NCI-H510A treated with DMSO at 0.1 percent for 48 hours (cell line): ENCODE results near the gene PLEKHG4.
A peak's percentile ranks its signal among the peaks of the same experiment; 100 is the strongest.

Source experiments
- DNase-seq: peaks from one replicate; lab custom pipeline; 2025; lab: John Stamatoyannopoulos, UW

Gene PLEKHG4

GRCh38 chr16:67279296-67280089 lies at the start of gene PLEKHG4:
Gene PLEKHG4 (plus strand): TSS chr16:67279532. CDS start chr16:67280045, 513 bp downstream.
- peak; percentile 70 for DNase-seq

DNA sequence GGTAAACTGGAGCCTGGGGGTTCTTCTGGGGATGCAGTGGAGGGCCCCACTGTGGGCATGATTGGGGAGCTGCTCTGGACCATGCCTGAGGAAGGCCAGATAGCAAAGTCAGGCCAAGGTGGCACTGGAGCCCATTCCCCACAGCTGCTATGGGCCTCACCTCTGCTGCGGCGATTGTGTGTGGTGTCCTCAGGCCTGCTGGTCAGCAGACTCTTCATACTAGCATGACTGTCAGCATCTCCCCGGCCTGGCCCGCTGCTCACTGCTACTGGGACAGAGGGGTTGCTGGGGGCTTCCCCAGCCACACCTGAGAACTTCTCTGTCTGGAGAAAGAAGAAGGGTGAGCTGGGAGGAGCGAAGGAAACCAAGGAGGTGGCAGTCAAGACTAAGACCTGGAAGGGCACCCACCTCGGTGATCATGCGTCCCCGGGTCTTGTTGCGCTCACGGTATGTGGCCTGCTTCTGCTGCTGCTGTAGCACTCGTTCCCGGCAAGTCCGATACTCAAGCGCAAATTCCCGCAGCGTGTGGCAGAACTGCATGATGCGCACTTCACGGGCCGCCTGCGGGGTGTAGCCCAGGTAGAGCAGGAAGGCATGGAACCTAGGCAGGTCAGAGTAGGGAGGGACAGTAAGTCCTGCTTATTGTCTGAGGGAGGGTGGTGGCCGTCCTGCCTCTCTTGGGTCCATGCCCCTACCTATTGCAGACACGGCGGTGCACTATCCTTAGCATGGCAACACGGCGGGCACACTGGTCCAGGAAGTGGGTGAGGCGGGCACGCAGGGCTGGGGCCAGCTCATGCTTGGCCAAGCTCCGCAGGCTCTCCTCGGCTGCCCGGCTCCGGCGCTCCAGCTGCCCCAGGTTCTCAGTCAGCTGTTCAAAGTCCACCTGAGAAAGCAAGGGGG lies 49.2 kb upstream of the PLEKHG4 start:
- no peak for DNase-seq

DNA sequence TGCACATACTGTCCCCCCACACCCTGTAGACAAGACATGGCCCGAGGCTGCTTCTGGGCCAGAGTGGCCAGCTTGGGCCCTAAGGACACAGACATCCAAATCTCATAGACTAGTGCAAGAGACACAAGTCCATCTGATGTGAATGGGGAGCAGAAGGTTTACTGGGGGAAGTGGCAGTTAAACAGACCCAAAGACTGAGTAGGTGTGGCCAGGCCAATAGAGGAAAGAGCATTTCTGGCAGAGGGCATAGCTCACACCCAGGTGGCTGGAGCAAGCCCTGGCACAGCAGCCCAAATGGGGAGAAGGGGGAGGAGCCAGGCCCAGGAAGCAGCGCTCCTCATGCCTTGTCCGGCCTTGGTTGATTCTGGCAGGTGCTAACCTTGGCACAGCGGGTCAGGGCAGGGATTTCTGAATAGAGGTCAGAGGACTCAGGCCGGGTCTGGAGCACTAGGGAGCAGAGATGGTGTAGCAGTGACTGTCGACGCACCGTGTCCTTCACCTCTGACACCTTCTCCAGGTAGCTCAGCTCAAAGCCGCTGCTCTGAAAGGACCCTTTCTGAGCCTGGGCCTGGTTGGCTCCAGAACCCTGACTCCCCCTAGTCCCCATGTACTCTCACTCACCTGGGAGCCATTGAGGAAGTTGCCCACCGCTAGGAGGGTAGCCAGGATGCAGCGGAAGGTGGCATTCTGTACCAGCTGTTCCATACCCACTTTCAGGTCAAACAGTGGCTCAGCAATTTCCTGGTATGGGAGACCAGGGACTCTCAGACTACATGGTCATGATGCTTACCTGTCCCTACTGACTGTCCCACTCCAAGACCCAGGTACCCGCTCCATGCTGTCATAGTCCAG lies 48.3 kb upstream of the PLEKHG4 start:
- DNase-seq: no peak

DNA sequence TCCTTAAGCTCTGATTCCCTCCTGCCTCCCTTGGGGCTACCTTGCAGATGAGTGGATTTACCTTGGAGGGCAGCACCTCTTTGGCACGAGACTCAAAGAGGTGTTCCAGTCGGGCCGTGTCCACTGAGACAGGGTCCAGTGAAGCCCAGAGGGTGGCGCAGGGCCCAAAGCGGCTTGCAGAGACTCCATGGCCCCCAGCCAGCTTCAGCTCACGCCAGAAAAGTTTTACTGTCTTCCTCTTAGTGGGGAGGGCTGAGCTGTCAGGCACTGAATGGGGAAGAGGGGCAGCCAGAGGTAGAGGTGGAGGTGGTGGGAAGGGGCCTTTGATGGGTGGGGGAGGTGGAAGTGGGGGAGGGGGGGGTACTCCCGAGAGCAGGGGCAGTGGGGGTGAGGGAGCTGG lies 45.7 kb upstream of the PLEKHG4 start:
- no peak for DNase-seq

DNA sequence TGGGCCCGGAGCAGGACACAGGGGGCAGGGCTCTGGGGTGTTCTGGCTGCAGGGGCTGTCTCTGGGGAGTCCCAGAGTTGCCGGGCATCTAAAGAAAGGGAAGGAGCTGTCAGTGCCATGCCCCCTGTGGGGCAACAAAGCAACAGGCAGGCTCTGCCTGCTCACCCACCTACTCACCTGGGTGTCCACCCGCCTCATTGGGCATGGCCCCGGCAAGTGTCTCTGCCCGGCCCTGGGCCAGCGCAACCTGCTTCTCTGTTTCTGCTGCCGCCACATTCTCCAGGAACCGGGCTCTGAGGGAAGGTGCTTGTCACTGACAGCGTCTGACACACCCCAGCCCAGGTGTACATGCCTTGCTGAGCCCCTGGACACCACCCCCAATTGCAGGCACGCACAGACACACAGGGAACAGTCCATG lies 45.1 kb upstream of the PLEKHG4 start:
- no peak for DNase-seq

DNA sequence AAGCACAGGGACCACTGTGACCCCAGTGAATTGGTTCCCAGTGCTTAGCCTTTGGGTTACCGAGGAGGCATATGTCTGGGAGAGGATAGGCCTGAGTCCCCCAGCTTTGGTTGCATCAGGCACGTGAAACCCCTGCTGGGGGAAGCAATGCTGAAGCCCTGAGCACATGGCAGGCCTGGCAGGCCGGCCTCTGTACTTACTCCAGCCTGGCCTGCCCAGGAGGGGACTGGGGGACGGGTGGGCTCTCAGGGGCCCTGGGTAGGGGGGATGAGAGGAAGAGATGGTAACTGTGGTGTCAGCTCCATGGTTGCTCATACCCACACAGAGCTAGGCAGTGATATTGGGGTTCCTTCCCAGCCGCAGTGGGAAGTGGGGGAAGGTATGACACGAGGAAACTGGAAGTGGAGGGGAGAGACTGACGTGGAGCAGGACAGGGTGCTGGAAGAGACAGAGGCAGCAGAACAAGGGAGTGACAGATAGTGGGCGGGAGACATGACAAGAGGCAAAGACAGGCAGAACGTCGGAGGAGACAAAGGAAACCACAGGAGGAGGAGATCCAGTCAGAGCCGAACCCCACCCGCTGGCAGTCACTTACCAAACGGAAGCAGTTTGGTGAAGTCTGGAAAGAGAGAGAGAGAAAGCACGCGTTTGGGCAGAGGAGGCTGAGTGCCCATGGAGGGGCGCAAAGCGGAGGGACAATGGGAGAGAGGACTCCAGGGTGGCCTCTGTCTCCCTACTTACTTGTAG lies 43.3 kb upstream of the PLEKHG4 start:
- no peak for DNase-seq

- no peak for DNase-seq
Measured at GRCh38 chr16:67236563-67237395, 42.6 kb upstream of the PLEKHG4 start.

DNA sequence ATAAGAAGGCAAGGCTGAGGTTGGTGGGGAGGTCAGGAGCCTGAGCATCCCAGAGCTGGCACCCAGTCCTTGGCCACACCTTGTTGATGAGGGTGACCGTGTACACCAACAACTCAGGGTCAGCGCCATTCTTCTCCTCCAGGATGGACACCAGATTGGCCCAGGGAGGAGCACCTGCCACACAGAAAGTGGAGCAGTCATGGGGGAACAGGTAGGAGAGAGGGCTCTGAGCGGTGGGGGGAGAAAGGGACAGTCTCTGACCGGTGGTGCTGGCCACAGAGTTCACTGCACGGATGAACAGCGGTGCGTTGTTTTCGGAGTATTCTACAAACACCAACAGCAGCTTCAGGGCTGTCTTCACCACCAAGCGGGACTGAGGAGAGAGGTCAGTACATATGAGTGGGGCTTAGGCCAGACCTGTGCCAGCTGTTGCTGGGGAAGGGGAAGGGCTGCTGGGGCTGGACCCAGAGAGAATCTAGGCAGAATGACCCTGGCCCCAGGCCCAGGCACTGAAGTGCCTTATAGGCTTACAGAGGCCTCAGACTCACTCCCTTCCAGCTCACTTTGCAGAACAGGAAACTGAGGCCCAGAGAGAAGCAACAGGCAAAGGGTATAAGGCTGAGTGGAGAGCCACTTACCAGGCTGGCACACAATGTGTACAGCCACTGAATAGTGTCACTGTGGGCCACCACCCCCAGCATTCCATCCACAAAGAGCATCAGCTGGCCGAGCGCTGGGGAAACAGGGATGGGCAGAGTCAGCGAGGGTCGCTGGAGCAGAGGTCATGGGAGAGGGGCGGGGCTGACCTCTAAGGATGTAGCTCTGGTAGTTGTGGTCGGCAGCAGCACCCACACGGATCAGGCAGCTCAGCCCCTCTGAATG lies 41.7 kb upstream of the PLEKHG4 start:
- no peak for DNase-seq

GRCh38 chr16:67238278-67238575 lies 41.1 kb upstream of the PLEKHG4 start:
- DNase-seq: no peak

- DNase-seq: no peak
Measured at GRCh38 chr16:67238806-67239470, 40.4 kb upstream of the PLEKHG4 start.

GRCh38 chr16:67240506-67240905 lies 38.8 kb upstream of the PLEKHG4 start:
- DNase-seq: no peak

GRCh38 chr16:67241008-67241900 lies 38.1 kb upstream of the PLEKHG4 start:
- no peak for DNase-seq

GRCh38 chr16:67242138-67242730 lies 37.1 kb upstream of the PLEKHG4 start:
- DNase-seq: no peak

DNA sequence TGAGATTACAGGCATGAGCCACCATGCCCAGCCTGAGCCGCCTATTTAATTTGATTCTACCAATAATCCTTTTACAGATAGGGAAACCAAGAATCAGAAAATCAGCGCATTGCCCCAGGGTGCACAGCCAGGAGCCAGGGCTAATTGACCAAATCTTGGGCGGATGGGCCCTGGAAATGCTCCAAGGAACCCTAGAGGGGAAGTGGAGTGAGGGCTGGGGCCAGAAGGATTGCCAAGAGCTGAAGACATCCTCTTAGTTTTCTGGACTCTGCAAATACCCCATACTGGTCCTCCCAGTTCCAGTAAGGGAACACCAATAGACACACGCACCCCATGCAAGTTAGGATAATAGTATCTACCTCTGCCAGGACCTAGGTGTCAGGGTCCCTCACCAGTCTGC lies 35.9 kb upstream of the PLEKHG4 start:
- no peak for DNase-seq

DNA sequence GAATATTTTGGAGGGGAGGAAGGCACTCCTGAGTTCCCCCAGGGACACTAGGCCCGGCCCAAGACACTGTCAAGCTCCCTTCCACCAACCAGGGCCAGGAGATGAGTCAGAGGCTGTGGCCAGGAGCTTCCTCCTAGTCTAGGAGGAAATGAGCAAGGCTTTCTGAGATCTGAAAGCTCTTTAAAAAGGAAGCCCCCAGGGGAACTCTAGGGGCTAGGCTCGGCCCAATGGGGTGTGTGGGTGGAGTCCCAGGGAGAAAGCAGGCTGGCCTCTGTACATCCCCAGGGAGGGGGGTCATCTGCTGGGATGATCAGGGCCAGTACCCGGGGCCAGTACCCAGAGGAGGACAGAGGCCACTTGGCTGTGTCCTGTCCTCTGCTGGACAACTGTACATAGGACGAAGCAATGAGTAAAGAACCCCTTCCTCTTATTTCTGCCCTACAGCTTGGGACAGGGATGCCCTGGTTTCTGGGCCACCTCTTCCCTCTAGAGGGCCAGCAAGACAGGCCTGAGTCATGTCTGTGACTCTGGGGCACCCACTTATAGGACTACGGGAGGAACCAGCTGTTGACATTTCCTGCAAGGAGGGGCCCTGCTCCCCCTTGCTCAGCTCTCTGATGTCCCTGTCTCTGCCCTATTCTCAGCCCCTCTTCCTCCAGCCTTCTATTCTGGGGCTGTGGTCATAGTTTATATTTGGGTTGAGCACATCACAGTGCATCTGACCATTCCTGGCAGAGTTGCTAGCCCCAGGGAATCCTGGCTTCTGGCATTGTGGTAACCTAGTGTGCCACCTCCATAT lies 34.7 kb upstream of the PLEKHG4 start:
- DNase-seq: no peak

GRCh38 chr16:67245186-67245585 lies 34.1 kb upstream of the PLEKHG4 start:
- no peak for DNase-seq

DNA sequence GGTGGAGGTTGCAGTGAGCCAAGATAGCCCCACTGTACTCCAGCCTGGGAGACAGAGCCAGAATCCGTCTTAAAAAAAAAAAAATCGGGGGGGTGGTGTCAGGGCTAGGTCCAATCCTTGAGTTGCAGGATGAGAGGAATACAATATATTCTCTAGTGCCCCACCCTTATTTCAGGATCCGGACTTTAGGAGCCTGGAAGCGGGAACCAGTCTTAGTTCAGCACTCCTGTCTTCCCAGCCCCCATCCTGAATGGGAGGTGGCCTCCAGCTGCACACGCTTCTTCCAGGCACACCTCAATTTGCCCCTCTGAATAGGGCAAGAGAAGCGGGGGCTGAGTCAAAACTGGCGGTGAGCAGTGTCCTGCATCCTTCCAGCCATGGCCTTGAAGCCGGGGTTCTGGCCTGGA lies 33.7 kb upstream of the PLEKHG4 start:
- DNase-seq: no peak
